GM18868 (cell line): ENCODE data around the gene CFAP77.

Source experiments
- ATAC-seq: cut with Tn5 transposase; IDR thresholded peaks from one replicate; pipeline ENCODE4 v1.9.1; 2021; ENCODE audit warnings: mild to moderate bottlenecking, moderate library complexity; ENCODE audit not compliant: unreplicated experiment

Gene CFAP77

GRCh38 chr9:132447346-132447745 lies 37.3 kb downstream of the CFAP77 start:
- ATAC-seq: no peak

- ATAC-seq: no peak
Observed at GRCh38 chr9:132447902-132448301, 37.9 kb downstream of the CFAP77 start.

- no peak for ATAC-seq
Observed at GRCh38 chr9:132451276-132451675, 41.3 kb downstream of the CFAP77 start.

GRCh38 chr9:132456241-132456640 lies 46.2 kb downstream of the CFAP77 start:
- ATAC-seq: no peak

GRCh38 chr9:132457504-132458236 lies 47.7 kb downstream of the CFAP77 start:
- ATAC-seq: no peak

- ATAC-seq: no peak
Observed at GRCh38 chr9:132458432-132458831, 48.4 kb downstream of the CFAP77 start.

- no peak for ATAC-seq
Observed at GRCh38 chr9:132459661-132460060, 49.6 kb downstream of the CFAP77 start.

- no peak for ATAC-seq
Observed at GRCh38 chr9:132460240-132460639, 50.2 kb downstream of the CFAP77 start.

GRCh38 chr9:132461281-132461896 lies 51.4 kb downstream of the CFAP77 start:
- ATAC-seq: no peak

- no peak for ATAC-seq
Observed at GRCh38 chr9:132461971-132462370, 52.0 kb downstream of the CFAP77 start.

- ATAC-seq: no peak
Observed at GRCh38 chr9:132464547-132464946, 54.5 kb downstream of the CFAP77 start.

- ATAC-seq: no peak
Observed at GRCh38 chr9:132465131-132465635, 55.2 kb downstream of the CFAP77 start.

GRCh38 chr9:132472199-132472598 lies 62.2 kb downstream of the CFAP77 start:
- no peak for ATAC-seq

- ATAC-seq: no peak
Observed at GRCh38 chr9:132472599-132472998, 62.6 kb downstream of the CFAP77 start.

- no peak for ATAC-seq
Observed at GRCh38 chr9:132474253-132474652, 64.2 kb downstream of the CFAP77 start.

GRCh38 chr9:132478353-132479050 lies 68.5 kb downstream of the CFAP77 start:
- ATAC-seq: no peak

- no peak for ATAC-seq
Observed at GRCh38 chr9:132479733-132480132, 69.7 kb downstream of the CFAP77 start.

GRCh38 chr9:132481053-132481849 lies 71.2 kb downstream of the CFAP77 start:
- ATAC-seq: no peak

GRCh38 chr9:132482196-132482813 lies 72.3 kb downstream of the CFAP77 start:
- ATAC-seq: no peak

- ATAC-seq: no peak
Observed at GRCh38 chr9:132485393-132485792, 75.4 kb downstream of the CFAP77 start.
